ENCODE results near the gene COL3A1.

Gene COL3A1

GRCh38 chr2:189037518-189037917, 63.3 kb downstream of the COL3A1 start:
- Histone ChIP-seq H3K4me2 (ENCODE audit: low read depth, low read length, poor library complexity, severe bottlenecking) (no peak overlapping the region), H3K9me2 (replicated peaks; ENCODE audit: insufficient read depth, low read length) (no peaks in the 10 kb centered on the region), H3K79me2 (ENCODE audit: insufficient read depth, low read length) (no peaks in the 10 kb centered on the region), H3F3A (ENCODE audit: insufficient read depth) (no peaks in the 10 kb centered on the region), H3K27ac (ENCODE audit: low read depth, low read length) (no peak overlapping the region), H3K27me3 (ENCODE audit: low read length) (no peaks in the 10 kb centered on the region), H3K4me3 (ENCODE audit: insufficient read depth, low read length, poor library complexity, severe bottlenecking) (no peak overlapping the region), H3K9ac (ENCODE audit: low read length) (no peak overlapping the region), H3K9me3 (ENCODE audit: insufficient read depth, low read length) (no peaks in the 10 kb centered on the region), H4K20me1 (ENCODE audit: low read depth, low read length) (no peaks in the 10 kb centered on the region), H2AFZ (ENCODE audit: low read depth, low read length, severe bottlenecking) (no peak overlapping the region), H3K36me3 (ENCODE audit: low read length) (no peaks in the 10 kb centered on the region)
- TF ChIP-seq CTCF (IDR thresholded peaks at IDR 0.05; ENCODE audit: insufficient read depth, low read length, poor library complexity, severe bottlenecking) (no peak), EZH2phosphoT487 (conservative IDR thresholded peaks at IDR 0.05; ENCODE audit: low read length) (no peak)

- Histone ChIP-seq H3K36me3 (ENCODE audit: low read length) (no peaks in the 10 kb centered on the region), H3K4me3 (ENCODE audit: insufficient read depth, low read length, poor library complexity, severe bottlenecking) (no peak overlapping the region), H3K9me2 (replicated peaks; ENCODE audit: insufficient read depth, low read length) (no peaks in the 10 kb centered on the region), H2AFZ (ENCODE audit: low read depth, low read length, severe bottlenecking) (no peak overlapping the region), H3K9ac (ENCODE audit: low read length) (no peak overlapping the region), H3K79me2 (ENCODE audit: insufficient read depth, low read length) (no peaks in the 10 kb centered on the region), H3K27ac (ENCODE audit: low read depth, low read length) (no peak overlapping the region), H3F3A (ENCODE audit: insufficient read depth) (no peaks in the 10 kb centered on the region), H3K4me2 (ENCODE audit: low read depth, low read length, poor library complexity, severe bottlenecking) (no peak overlapping the region), H4K20me1 (ENCODE audit: low read depth, low read length) (no peaks in the 10 kb centered on the region), H3K27me3 (ENCODE audit: low read length) (no peaks in the 10 kb centered on the region), H3K9me3 (ENCODE audit: insufficient read depth, low read length) (no peaks in the 10 kb centered on the region)
- no peak for TF ChIP-seq EZH2phosphoT487 (conservative IDR thresholded peaks at IDR 0.05; ENCODE audit: low read length)
Measured at GRCh38 chr2:189045836-189046235, 71.7 kb downstream of the COL3A1 start.

- H4K20me1 ChIP-seq (ENCODE audit: low read depth, low read length): no peaks in the 10 kb centered on the region
- no peak overlapping the region for H3K4me3 ChIP-seq (ENCODE audit: insufficient read depth, low read length, poor library complexity, severe bottlenecking)
- no peaks in the 10 kb centered on the region for H3F3A ChIP-seq (ENCODE audit: insufficient read depth)
- H3K9ac ChIP-seq (ENCODE audit: low read length): no peak overlapping the region
- no peaks in the 10 kb centered on the region for H3K36me3 ChIP-seq (ENCODE audit: low read length)
- H3K4me2 ChIP-seq (ENCODE audit: low read depth, low read length, poor library complexity, severe bottlenecking): no peak overlapping the region
- H3K27me3 ChIP-seq (ENCODE audit: low read length): no peaks in the 10 kb centered on the region
- no peak overlapping the region for H3K27ac ChIP-seq (ENCODE audit: low read depth, low read length)
- no peaks in the 10 kb centered on the region for H3K9me2 ChIP-seq (replicated peaks; ENCODE audit: insufficient read depth, low read length)
- H3K79me2 ChIP-seq (ENCODE audit: insufficient read depth, low read length): no peaks in the 10 kb centered on the region
- H3K9me3 ChIP-seq (ENCODE audit: insufficient read depth, low read length): no peaks in the 10 kb centered on the region
- H2AFZ ChIP-seq (ENCODE audit: low read depth, low read length, severe bottlenecking): no peak overlapping the region
- no peak for TF ChIP-seq CTCF (IDR thresholded peaks at IDR 0.05; ENCODE audit: insufficient read depth, low read length, poor library complexity, severe bottlenecking)
- no peak for TF ChIP-seq EZH2phosphoT487 (conservative IDR thresholded peaks at IDR 0.05; ENCODE audit: low read length)
Measured at GRCh38 chr2:189046320-189046719, 72.1 kb downstream of the COL3A1 start.

- Histone ChIP-seq H3K36me3 (ENCODE audit: low read length) (no peaks in the 10 kb centered on the region), H3K9me3 (ENCODE audit: insufficient read depth, low read length) (no peaks in the 10 kb centered on the region), H3K27ac (ENCODE audit: low read depth, low read length) (no peak overlapping the region), H3K4me2 (ENCODE audit: low read depth, low read length, poor library complexity, severe bottlenecking) (no peak overlapping the region), H3K27me3 (ENCODE audit: low read length) (no peaks in the 10 kb centered on the region), H3K79me2 (ENCODE audit: insufficient read depth, low read length) (no peaks in the 10 kb centered on the region), H3K9me2 (replicated peaks; ENCODE audit: insufficient read depth, low read length) (no peaks in the 10 kb centered on the region), H3K9ac (ENCODE audit: low read length) (no peak overlapping the region), H2AFZ (ENCODE audit: low read depth, low read length, severe bottlenecking) (no peak overlapping the region), H4K20me1 (ENCODE audit: low read depth, low read length) (no peaks in the 10 kb centered on the region), H3F3A (ENCODE audit: insufficient read depth) (no peaks in the 10 kb centered on the region), H3K4me3 (ENCODE audit: insufficient read depth, low read length, poor library complexity, severe bottlenecking) (no peak overlapping the region)
- TF ChIP-seq EZH2phosphoT487 (conservative IDR thresholded peaks at IDR 0.05; ENCODE audit: low read length) (no peak), CTCF (IDR thresholded peaks at IDR 0.05; ENCODE audit: insufficient read depth, low read length, poor library complexity, severe bottlenecking) (no peak)
Measured at GRCh38 chr2:189047171-189047888, 73.2 kb downstream of the COL3A1 start.

Measured in SU-DHL-6 (cell line).